ENCODE data around the gene SRCAP. TPM values are rescaled to one million over a fixed set of nuclear protein-coding genes. Genes with fewer than 3 reads are reported as not detected.

SRCAP gene
- total and polyA plus RNA-seq, 11 donors = 22.9 to 51.2 (median 39.7) TPM

DNA sequence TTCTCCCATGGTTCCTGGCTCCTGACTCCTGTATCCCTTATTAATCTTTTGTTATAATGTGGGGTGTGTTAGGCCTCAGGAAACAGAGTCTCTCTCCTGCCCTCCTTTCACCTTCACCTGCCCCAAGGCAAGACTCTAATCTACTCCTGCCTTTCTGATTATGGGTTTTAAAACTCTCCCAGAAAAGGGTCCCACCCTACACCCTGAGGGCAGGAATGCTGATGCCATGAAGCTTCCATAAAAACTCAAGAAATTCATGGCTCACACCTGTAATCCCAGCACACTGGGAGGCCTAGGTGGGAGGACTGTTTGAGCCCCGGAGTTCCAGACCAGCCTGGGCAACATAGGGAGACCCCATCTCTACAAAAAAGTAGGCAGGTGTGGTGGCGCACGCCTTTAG lies 18.6 kb upstream of the SRCAP start:
- no peak for ATAC-seq
- Histone ChIP-seq H3K4me3 (no peak overlapping the region), H3K27me3 (no peaks in the 10 kb centered on the region), H3K27ac (no peak overlapping the region), H3K4me1 (no peaks in the 10 kb centered on the region), H3K9me3 (no peaks in the 10 kb centered on the region), H3K36me3 (no peaks in the 10 kb centered on the region)
- no peak for DNase-seq
- no peak for TF ChIP-seq POLR2A (IDR thresholded peaks at IDR 0.05)
- TF ChIP-seq CTCF (IDR thresholded peaks at IDR 0.05) = no peak
- intact Hi-C loops (cut with DNase I) = no loop called here
- WGBS, 4 donors = 90 to 94% (median 91%) methylated on average over 3 of the region's 3 CpGs

DNA sequence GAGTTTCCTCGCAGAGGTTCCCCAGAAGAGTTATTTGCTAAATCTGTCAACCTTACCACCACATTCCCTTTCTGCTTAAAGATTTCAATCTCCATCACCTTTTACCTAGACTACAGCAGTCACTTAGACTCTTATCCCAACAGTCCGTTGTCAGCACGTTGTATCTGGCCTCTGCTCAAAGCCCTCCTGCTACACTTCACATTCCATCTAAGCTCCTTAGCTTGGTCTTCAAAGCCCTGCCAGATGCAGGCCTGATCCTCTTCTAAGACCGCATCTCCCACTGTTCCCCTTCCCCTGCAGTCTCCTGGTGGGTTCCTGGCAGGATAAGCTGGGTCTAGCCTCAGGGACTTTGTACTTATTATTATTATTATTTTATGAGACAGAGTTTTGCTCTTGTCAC lies 10.3 kb upstream of the SRCAP start:
- no peak overlapping the region for H3K4me3 ChIP-seq
- no peak overlapping the region for H3K27ac ChIP-seq
- H3K9me3 ChIP-seq = no peaks in the 10 kb centered on the region
- WGBS, 4 donors = 59 to 71% (median 63%) methylated on average over 4 of the region's 4 CpGs
- intact Hi-C loops (cut with DNase I) = no loop called here
- peak in 1 of 5 donors; percentile 10 for DNase-seq
- H3K27me3 ChIP-seq = no peaks in the 10 kb centered on the region
- H3K4me1 ChIP-seq = peaks cover 0 to 8% (median 0%) of the 10 kb centered on the region in 12 donors
- TF ChIP-seq CTCF (IDR thresholded peaks at IDR 0.05) (no peak), POLR2A (IDR thresholded peaks at IDR 0.05) (no peak)
- ATAC-seq = no peak
- no peaks in the 10 kb centered on the region for H3K36me3 ChIP-seq

- H3K36me3 ChIP-seq = no peaks in the 10 kb centered on the region
- no peak overlapping the region for H3K27ac ChIP-seq
- no peak for ATAC-seq
- WGBS, 4 donors = 48 to 62% (median 53%) methylated on average over 4 of the region's 4 CpGs
- peak in 1 of 5 donors; percentile 9 for DNase-seq
- H3K27me3 ChIP-seq = no peaks in the 10 kb centered on the region
- no peaks in the 10 kb centered on the region for H3K9me3 ChIP-seq
- TF ChIP-seq POLR2A (IDR thresholded peaks at IDR 0.05) (no peak), CTCF (IDR thresholded peaks at IDR 0.05) (no peak)
- H3K4me1 ChIP-seq = peaks cover 0 to 15% (median 0%) of the 10 kb centered on the region in 12 donors
- intact Hi-C loops (cut with DNase I) = loop anchor here in 1 of 10 donors (2.0 kb wide), 1 partner anchor 27 kb away; no protein-coding TSS in a partner anchor
- no peak overlapping the region for H3K4me3 ChIP-seq
These were observed 7.1 kb upstream of the SRCAP start for GRCh38 chr16:30691907-30692306.

GRCh38 chr16:30692396-30693064 lies 6.4 kb upstream of the SRCAP start:
- WGBS, 4 donors = 70 to 72% (median 71%) methylated on average over 10 of the region's 10 CpGs
- Histone ChIP-seq H3K4me3 (no peak overlapping the region), H3K4me1 (peaks cover 0 to 19% (median 2%) of the 10 kb centered on the region in 12 donors), H3K27me3 (no peaks in the 10 kb centered on the region), H3K9me3 (no peaks in the 10 kb centered on the region), H3K27ac (no peak overlapping the region), H3K36me3 (no peaks in the 10 kb centered on the region)
- no peak for ATAC-seq
- no peak for DNase-seq
- TF ChIP-seq POLR2A (IDR thresholded peaks at IDR 0.05) (no peak), CTCF (IDR thresholded peaks at IDR 0.05) (no peak)
- intact Hi-C loops (cut with DNase I) = loop anchor here in 1 of 10 donors (2.0 kb wide), 1 partner anchor 28 kb away; no protein-coding TSS in a partner anchor
